Gastroesophageal sphincter (tissue), 4 donors: ENCODE results near the gene NOS1AP. TPM values are rescaled to one million over a fixed set of nuclear protein-coding genes. Genes with fewer than 3 reads are reported as not detected.

Source experiments
- ATAC-seq: fragments of 150-250 bp; one replicate; pipeline ENCODE4 v1.9.1; 2016; ENCODE audit warnings: mild to moderate bottlenecking, moderate library complexity
- H3K27ac ChIP-seq, 4 donors: fragments of 200-600 bp; sonication (generic) in 3 of 4; 1 replicate in 3 of 4; 2 replicates in 1 of 4; pipeline ENCODE4 v1.5.1; 2016 to 2019
- H3K27me3 ChIP-seq: fragments of 200-600 bp; sonication (generic); one replicate; pipeline ENCODE4 v1.5.1; 2019
- H3K36me3 ChIP-seq, 2 donors: fragments of 200-600 bp; sonication (generic); one replicate each; pipeline ENCODE4 v1.5.1; 2019; ENCODE audit warnings: control low read depth in 1 of 2
- H3K4me1 ChIP-seq, 3 donors: fragments of 200-600 bp; sonication (generic); 1 replicate in 2 of 3; 2 replicates in 1 of 3; pipeline ENCODE4 v1.5.1; 2016 to 2019; ENCODE audit warnings: control low read depth in 2 of 3
- H3K4me3 ChIP-seq, 2 donors: fragments of 200-600 bp; sonication (generic); one replicate each; pipeline ENCODE4 v1.5.1; 2019; ENCODE audit warnings: mild to moderate bottlenecking in 1 of 2, moderate library complexity in 1 of 2
- H3K9me3 ChIP-seq, 3 donors: fragments of 200-600 bp; sonication (generic); one replicate each; pipeline ENCODE4 v1.5.1; 2017 to 2019; ENCODE audit warnings: control low read depth in 2 of 3
- EP300 ChIP-seq: sonication (generic); formaldehyde crosslinking; IDR thresholded peaks from one replicate; pipeline ENCODE4 v1.6.1; 2017; ENCODE audit warnings: antibody characterized with exemption, mild to moderate bottlenecking
- POLR2A ChIP-seq, 2 donors: fragments of 450-650 bp; IDR thresholded peaks; one replicate each; pipeline ENCODE4 v1.6.1; 2017; ENCODE audit warnings: antibody characterized with exemption in 2 of 2, mild to moderate bottlenecking in 2 of 2, moderate library complexity in 1 of 2
- POLR2AphosphoS5 ChIP-seq: sonication (generic); formaldehyde crosslinking; IDR thresholded peaks from one replicate; pipeline ENCODE4 v1.6.1; 2017; ENCODE audit warnings: antibody characterized with exemption
- WGBS, 2 donors: methylation state at CpG; one replicate each; pipeline ENCODE4 v1.1.5; 2018; ENCODE audit warnings: low coverage in 1 of 2; 5-methylcytosine and 5-hydroxymethylcytosine counted together
- total RNA-seq, 4 donors: library from RNA; depleted of rRNA; stranded (reverse); fragments of >200 nt; gene quantifications; one replicate each; pipeline ENCODE4 v1.1.0, GENCODE V29; 2016
- TF ChIP-seq, protein P1 (sequence below), 4 experiments: fragments of 200-600 bp in 2 of 4; fragments of 450-650 bp in 2 of 4; sonication (generic) in 1 of 4; IDR thresholded peaks; one replicate each; pipeline ENCODE4 v1.5.1; 2017 to 2019; ENCODE audit warnings: antibody characterized with exemption in 4 of 4, mild to moderate bottlenecking in 2 of 4, moderate library complexity in 2 of 4

The NOS1AP gene
- total RNA-seq, 4 donors from 2014 or later: 3.5 to 7.8 (median 4.1) TPM

DNA sequence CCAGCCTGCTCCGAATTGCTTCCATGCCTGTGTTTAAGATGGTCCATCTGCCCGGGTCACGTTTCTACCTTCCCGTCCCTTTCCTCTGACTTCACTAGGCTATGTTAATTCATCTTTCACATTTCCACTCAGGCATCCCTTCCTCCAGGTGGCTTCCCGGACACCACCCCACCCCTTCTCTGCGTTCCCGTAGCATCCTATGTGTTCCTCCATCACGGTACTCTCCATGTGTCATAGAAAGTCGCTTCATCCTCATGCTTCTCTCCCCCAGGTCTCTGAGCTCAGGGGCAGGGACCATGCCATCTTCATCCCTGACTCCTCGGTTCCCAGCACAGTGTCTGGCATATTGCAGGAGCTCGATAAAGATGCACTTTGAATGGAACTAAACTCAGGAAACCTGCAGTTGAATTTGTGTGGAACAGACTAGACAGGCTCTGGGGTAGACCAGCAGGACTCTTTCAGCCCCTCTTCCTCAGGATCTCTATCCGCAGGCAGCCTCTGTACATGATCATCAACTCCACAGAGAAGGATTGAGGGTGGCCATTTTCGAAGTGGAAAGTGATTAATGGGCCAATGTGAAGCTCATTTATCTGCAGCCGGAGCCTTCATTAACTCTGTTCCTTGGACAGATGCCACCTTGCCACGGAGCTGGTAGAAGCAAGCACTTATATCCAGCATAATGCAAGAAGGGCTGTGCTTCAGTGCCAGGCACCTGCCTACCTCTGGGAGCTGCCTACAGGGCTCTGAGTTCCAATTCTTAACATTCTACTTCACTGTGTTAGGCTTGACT, 321.1 kb downstream of the NOS1AP start:
- H3K4me1 ChIP-seq: no peaks in the 10 kb centered on the region
- H3K4me3 ChIP-seq: no peak overlapping the region
- peaks cover 15% of the 10 kb centered on the region for H3K27me3 ChIP-seq
- WGBS, 2 donors: 66 to 67% methylated on average over 3 to 12 of the region's 15 CpGs
- TF ChIP-seq, protein P1, sequence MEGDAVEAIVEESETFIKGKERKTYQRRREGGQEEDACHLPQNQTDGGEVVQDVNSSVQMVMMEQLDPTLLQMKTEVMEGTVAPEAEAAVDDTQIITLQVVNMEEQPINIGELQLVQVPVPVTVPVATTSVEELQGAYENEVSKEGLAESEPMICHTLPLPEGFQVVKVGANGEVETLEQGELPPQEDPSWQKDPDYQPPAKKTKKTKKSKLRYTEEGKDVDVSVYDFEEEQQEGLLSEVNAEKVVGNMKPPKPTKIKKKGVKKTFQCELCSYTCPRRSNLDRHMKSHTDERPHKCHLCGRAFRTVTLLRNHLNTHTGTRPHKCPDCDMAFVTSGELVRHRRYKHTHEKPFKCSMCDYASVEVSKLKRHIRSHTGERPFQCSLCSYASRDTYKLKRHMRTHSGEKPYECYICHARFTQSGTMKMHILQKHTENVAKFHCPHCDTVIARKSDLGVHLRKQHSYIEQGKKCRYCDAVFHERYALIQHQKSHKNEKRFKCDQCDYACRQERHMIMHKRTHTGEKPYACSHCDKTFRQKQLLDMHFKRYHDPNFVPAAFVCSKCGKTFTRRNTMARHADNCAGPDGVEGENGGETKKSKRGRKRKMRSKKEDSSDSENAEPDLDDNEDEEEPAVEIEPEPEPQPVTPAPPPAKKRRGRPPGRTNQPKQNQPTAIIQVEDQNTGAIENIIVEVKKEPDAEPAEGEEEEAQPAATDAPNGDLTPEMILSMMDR (IDR thresholded peaks at IDR 0.05): no peak
- no peak for TF ChIP-seq POLR2A (IDR thresholded peaks at IDR 0.05)
- no peak overlapping the region for H3K27ac ChIP-seq
- no peak for ATAC-seq
- no peaks in the 10 kb centered on the region for H3K36me3 ChIP-seq
- no peaks in the 10 kb centered on the region for H3K9me3 ChIP-seq

DNA sequence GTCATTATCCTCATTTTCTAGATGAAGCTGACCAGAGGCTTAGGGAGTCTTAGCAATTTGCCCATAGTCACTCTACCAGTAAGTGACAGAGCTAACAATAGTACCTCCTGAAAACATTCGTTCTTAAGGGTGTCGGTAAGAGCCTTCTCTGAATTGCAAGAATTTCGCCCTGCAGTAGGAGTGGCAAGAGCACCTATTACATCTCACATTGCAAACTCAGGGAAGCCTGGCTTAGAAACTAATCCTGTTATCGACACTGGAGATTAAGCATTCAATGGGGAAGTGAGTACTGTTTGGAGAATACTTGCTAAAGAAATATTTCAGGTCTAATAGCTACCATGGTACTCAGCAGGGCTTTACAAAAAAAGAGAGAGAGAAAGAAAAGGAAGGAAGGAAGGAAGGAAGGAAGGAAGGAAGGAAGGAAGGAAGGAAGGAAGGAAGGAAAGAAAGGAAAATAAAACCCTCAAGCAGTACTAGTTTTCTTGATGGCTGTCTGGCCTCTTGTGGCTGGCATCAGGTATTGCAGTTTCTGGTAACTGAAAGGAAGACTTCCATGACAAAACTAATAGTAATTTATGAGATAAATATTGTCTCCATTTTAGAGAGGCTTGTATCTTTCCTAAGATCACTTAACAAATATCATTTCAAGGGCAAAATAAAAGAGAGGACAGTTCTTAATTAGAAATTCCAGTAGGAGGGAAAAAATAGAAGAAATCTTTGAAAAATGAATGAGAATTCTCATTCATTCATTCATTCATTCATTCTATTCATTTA, 322.5 kb downstream of the NOS1AP start:
- peaks cover 15% of the 10 kb centered on the region for H3K27me3 ChIP-seq
- H3K4me1 ChIP-seq: no peaks in the 10 kb centered on the region
- TF ChIP-seq EP300: no peak
- no peak for TF ChIP-seq POLR2A (IDR thresholded peaks at IDR 0.05)
- TF ChIP-seq, protein P1 (IDR thresholded peaks at IDR 0.05): peak in 3 of 4 experiments; percentile 81 to 85 (median 84)
- no peak overlapping the region for H3K27ac ChIP-seq
- no peak for ATAC-seq
- no peak overlapping the region for H3K4me3 ChIP-seq
- WGBS, 2 donors: 17 to 39% methylated on average over 2 to 4 of the region's 4 CpGs
- H3K36me3 ChIP-seq: no peaks in the 10 kb centered on the region
- H3K9me3 ChIP-seq: no peaks in the 10 kb centered on the region

DNA sequence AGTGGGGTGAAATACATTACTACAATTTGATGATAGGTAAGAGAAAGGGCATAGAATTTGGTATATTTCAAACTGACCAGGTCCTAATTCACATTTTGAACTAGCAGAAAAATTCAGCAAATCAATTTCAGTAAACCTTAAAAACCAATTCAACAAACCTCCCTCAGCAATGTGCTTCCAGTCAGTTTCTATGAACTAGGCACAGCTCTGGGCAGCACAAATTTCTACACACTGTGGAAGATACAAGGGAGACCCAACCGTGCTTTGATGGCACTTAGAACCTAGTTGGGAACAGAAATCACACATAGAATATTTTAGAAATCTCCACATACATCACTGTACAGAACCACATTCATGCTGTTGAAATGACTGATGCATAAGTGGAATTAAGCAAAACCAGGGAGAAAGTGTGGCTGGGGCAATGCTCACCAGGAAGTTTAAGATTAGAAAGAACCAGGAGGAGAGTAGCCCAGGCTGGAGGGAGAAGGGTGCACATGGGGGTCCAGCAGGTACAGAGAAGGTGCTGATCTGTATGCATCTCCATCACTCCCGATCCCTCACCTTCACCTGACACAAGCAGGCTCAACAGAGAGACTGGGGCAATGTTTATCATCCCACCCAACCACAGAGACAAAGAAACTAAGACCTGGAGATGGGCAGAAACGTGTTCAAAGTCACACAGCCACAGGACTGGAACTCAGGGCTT, 326.9 kb downstream of the NOS1AP start:
- Histone ChIP-seq H3K9me3 (no peaks in the 10 kb centered on the region), H3K4me1 (no peaks in the 10 kb centered on the region), H3K36me3 (no peaks in the 10 kb centered on the region), H3K4me3 (no peak overlapping the region), H3K27me3 (peaks cover 30% of the 10 kb centered on the region), H3K27ac (no peak overlapping the region)
- TF ChIP-seq EP300 (no peak), POLR2A (IDR thresholded peaks at IDR 0.05) (no peak), POLR2AphosphoS5 (no peak)
- TF ChIP-seq, protein P1 (IDR thresholded peaks at IDR 0.05): no peak
- no peak for ATAC-seq
- 75 to 82% methylated on average over 3 of the region's 3 CpGs for WGBS, 2 donors

DNA sequence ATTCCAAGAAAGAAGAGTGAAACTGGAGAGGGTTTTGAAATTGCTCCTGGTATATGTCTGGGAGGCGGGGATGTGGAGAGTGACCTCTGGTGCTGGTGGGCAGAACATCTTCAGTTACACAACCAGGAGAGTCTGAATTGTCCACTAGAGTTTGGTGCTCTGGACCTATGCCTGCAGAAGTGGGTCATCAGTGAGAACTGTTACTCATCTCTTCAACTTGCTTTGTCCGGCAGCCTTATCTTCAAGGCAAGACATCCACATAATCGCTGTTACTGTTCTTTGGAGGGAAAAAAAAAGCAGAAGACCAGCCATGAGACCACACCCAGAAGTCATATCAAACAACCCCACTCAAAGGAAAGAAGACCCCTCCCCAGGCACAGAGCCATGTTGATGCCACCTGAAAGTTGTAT, 327.6 kb downstream of the NOS1AP start:
- H3K27ac ChIP-seq: no peak overlapping the region
- no peaks in the 10 kb centered on the region for H3K4me1 ChIP-seq
- ATAC-seq: peak; percentile 34
- 78 to 86% methylated on average over 1 to 3 of the region's 3 CpGs for WGBS, 2 donors
- TF ChIP-seq POLR2AphosphoS5 (no peak), EP300 (no peak), POLR2A (IDR thresholded peaks at IDR 0.05) (no peak)
- TF ChIP-seq, protein P1 (IDR thresholded peaks at IDR 0.05): no peak
- H3K27me3 ChIP-seq: peaks cover 32% of the 10 kb centered on the region
- H3K4me3 ChIP-seq: no peak overlapping the region
- no peaks in the 10 kb centered on the region for H3K9me3 ChIP-seq
- no peaks in the 10 kb centered on the region for H3K36me3 ChIP-seq
